ENCODE measurements around the gene ROBO2.
A peak's percentile ranks its signal among the peaks of the same experiment; 100 is the strongest.

Gene ROBO2

GRCh38 chr3:77139624-77140023 is 99.7 kb downstream of the ROBO2 start:
- no peak for DNase-seq (ENCODE audit: low read depth)
- H3K4me3 ChIP-seq (ENCODE audit: low read depth, low read length) = no peak overlapping the region
- TF ChIP-seq CTCF (conservative IDR thresholded peaks at IDR 0.05; ENCODE audit: low read depth, low read length) = no peak

DNA sequence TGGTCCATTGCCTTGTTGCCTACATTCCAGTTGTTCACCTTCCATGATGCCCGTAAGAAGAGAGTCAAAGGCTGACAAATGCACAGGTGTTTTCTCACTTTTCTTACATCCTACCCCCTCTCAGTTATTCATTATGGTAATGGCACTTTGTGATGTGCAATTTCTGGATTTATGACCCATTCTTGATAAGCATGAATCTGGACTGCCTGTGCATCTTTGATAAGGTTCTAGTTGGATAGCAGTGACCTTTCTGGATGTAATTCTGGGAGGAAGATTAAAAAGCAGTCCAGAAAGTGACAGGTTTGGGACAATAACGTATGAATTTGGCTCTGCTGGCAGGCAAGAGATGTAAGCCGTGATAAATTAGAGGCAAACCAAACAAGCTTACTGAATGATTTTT is 101.5 kb downstream of the ROBO2 start:
- DNase-seq (ENCODE audit: low read depth) = no peak
- no peak for TF ChIP-seq CTCF (conservative IDR thresholded peaks at IDR 0.05; ENCODE audit: low read depth, low read length)
- no peak overlapping the region for H3K4me3 ChIP-seq (ENCODE audit: low read depth, low read length)

DNA sequence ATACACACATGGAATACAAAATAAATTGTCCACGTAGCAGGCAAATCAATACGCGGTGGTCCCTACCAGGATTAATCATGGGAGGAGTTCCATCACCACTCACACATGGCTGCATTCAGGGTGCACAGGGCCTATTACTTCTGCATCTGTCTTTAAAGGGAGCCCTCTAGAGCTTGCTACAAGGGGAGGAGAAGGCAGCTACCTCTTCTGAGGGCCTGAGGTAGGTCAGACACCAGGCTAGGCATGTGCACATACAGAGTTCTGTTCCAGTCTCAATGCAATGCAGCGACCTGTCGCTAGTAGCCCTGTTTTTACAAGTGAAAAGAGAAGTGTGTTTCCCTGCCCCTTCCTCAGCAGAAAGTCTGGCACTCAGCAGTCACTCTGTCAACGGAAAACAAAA is 102.7 kb downstream of the ROBO2 start:
- DNase-seq (ENCODE audit: low read depth) = no peak
- no peak for TF ChIP-seq CTCF (conservative IDR thresholded peaks at IDR 0.05; ENCODE audit: low read depth, low read length)
- no peak overlapping the region for H3K4me3 ChIP-seq (ENCODE audit: low read depth, low read length)

DNA sequence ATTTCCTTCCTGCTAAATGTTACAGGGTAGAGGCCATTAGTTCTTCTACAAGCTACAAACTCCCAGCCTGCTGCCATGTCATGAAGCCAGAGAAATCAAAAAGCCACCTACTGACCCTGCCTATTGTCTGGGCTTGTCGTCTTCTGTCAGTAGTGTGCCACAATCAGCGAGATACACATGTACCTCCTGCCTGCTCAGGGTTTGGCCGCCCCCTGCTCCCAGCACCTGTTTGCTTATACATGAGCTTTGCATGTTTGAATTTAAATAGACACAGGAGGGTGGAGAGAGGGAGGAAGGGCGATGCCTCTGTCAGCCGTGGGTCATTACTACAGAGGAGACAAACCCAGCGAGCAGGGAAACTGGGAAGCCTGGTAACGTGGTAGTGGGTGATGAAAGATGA is 106.1 kb downstream of the ROBO2 start:
- H3K4me3 ChIP-seq (ENCODE audit: low read depth, low read length) = no peak overlapping the region
- no peak for TF ChIP-seq CTCF (conservative IDR thresholded peaks at IDR 0.05; ENCODE audit: low read depth, low read length)
- DNase-seq (ENCODE audit: low read depth) = no peak

- no peak for TF ChIP-seq CTCF (conservative IDR thresholded peaks at IDR 0.05; ENCODE audit: low read depth, low read length)
- DNase-seq (ENCODE audit: low read depth) = peak; percentile 52
- no peak overlapping the region for H3K4me3 ChIP-seq (ENCODE audit: low read depth, low read length)
Measured at GRCh38 chr3:77147836-77148578, 108.1 kb downstream of the ROBO2 start.

- TF ChIP-seq CTCF (conservative IDR thresholded peaks at IDR 0.05; ENCODE audit: low read depth, low read length) = no peak
- H3K4me3 ChIP-seq (ENCODE audit: low read depth, low read length) = no peak overlapping the region
- DNase-seq (ENCODE audit: low read depth) = no peak
Measured at GRCh38 chr3:77149382-77149781, 109.5 kb downstream of the ROBO2 start.

DNA sequence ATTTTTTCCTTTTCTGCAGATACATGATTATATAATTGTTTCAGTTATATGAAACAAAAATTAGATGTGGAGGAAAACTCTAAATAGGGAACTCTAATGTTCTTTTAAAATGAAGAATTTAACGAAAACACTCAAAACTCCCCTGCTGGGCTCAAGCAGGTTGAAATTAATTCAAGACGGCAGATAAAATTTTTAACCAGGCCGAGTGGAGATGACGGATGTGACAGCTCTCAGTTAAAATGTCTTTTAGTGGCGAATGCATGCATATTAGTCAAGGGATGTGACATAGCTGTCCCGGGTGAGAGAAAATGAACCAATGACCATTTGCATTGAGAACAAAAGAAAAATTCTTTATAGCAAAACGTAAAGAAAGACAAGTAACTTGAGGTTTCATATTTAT is 110.1 kb downstream of the ROBO2 start:
- TF ChIP-seq CTCF (conservative IDR thresholded peaks at IDR 0.05; ENCODE audit: low read depth, low read length) = no peak
- no peak for DNase-seq (ENCODE audit: low read depth)
- no peak overlapping the region for H3K4me3 ChIP-seq (ENCODE audit: low read depth, low read length)

All from choroid plexus epithelial cell (primary cell).